Thoracic aorta (tissue), 2 donors: Measurements from ENCODE around the gene PARVA. TPM values are rescaled to one million over a fixed set of nuclear protein-coding genes. Genes with fewer than 3 reads are reported as not detected.

ENCODE experiments used
- ATAC-seq: fragments of 150-250 bp; one replicate; pipeline ENCODE4 v1.8.0; 2017; ENCODE audit warnings: low read depth; ENCODE audit not compliant: insufficient number of reproducible peaks, low FRiP score
- DNase-seq: peaks from one replicate; pipeline ENCODE4 v3.0.0-alpha.2; 2020; ENCODE audit warnings: low spot score
- H3K27ac ChIP-seq, 2 donors: fragments of 200-600 bp; sonication (generic); 1 replicate in 1 of 2; 2 replicates in 1 of 2; pipeline ENCODE4 v1.5.1; 2016; ENCODE audit warnings: mild to moderate bottlenecking in 2 of 2, moderate library complexity in 2 of 2
- H3K27me3 ChIP-seq: fragments of 200-600 bp; sonication (generic); replicated peaks from 2 replicates; pipeline ENCODE4 v1.6.0; 2016; ENCODE audit warnings: mild to moderate bottlenecking; ENCODE audit not compliant: insufficient read depth
- H3K36me3 ChIP-seq: fragments of 200-600 bp; sonication (generic); one replicate; pipeline ENCODE4 v1.5.1; 2016
- H3K4me1 ChIP-seq, 2 donors: fragments of 200-600 bp; sonication (generic); 1 replicate in 1 of 2; 2 replicates in 1 of 2; pipeline versions ENCODE4 v1.5.1 to v1.6.0; 2016; ENCODE audit warnings: low read depth in 2 of 2, mild to moderate bottlenecking in 1 of 2; ENCODE audit not compliant: control insufficient read depth in 1 of 2
- H3K4me3 ChIP-seq: fragments of 200-600 bp; sonication (generic); 2 replicates; pipeline ENCODE4 v1.5.1; 2016; ENCODE audit warnings: mild to moderate bottlenecking
- H3K9me3 ChIP-seq: fragments of 200-600 bp; sonication (generic); 2 replicates; pipeline ENCODE4 v1.5.1; 2016
- total RNA-seq, 2 donors: library from RNA; depleted of rRNA; stranded (reverse); fragments of >200 nt; gene quantifications; one replicate each; pipeline versions ENCODE4 v1.1.0 to v1.2.3, GENCODE V29; 2016
- TF ChIP-seq, protein P1 (sequence below): fragments of 200-600 bp; sonication (generic); IDR thresholded peaks from one replicate; pipeline ENCODE4 v1.5.1; 2019; ENCODE audit warnings: antibody characterized with exemption

PARVA gene
- total RNA-seq, 2 donors from 2014 or later: 96.7 to 99.7 TPM

DNA sequence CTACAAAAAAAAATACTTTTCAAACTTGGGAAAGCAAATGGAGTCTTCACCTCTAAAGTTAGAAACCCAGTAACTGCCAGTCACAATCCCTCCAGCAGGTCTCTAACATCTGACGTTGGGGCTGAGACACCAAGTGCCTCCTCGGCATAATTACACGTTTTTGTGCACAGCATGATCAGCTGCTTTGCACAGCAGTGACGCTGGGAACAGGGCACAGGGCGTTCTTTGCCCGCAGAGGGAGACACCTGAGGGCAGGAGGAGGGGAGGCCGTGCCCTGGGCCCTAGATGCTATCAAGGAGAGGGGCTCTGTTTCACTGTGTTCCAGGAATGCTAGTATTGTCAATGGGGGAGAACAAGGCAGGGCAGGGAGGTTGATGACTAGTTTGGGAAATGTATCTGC, 120.1 kb downstream of the PARVA start:
- TF ChIP-seq, protein P1, sequence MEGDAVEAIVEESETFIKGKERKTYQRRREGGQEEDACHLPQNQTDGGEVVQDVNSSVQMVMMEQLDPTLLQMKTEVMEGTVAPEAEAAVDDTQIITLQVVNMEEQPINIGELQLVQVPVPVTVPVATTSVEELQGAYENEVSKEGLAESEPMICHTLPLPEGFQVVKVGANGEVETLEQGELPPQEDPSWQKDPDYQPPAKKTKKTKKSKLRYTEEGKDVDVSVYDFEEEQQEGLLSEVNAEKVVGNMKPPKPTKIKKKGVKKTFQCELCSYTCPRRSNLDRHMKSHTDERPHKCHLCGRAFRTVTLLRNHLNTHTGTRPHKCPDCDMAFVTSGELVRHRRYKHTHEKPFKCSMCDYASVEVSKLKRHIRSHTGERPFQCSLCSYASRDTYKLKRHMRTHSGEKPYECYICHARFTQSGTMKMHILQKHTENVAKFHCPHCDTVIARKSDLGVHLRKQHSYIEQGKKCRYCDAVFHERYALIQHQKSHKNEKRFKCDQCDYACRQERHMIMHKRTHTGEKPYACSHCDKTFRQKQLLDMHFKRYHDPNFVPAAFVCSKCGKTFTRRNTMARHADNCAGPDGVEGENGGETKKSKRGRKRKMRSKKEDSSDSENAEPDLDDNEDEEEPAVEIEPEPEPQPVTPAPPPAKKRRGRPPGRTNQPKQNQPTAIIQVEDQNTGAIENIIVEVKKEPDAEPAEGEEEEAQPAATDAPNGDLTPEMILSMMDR: no peak
- DNase-seq (no peak), ATAC-seq (no peak)
- Histone ChIP-seq H3K36me3 (peaks cover 34% of the 10 kb centered on the region), H3K9me3 (no peaks in the 10 kb centered on the region), H3K27ac (no peak overlapping the region), H3K4me3 (no peak overlapping the region), H3K27me3 (no peaks in the 10 kb centered on the region), H3K4me1 (peaks cover 9 to 19% of the 10 kb centered on the region in 2 donors)

DNA sequence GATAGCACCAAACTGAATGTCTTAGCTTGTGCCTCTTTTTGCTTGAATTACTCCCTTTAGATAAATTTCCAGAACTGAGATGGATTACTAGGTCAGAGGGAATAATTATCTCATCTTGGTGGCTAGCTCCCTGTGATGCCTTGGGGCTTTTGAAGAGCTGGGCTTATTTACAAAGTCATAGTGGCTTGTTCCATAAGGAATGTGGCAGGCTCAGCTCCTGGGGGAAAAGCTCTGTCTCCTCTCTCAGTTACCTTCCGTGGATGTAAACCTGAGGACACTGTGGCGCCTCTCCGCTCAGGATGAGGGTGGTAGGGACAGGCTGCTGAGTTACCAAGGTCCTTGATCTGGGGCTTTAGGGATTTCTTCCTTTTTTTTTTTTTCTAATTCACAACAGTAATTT, 121.7 kb downstream of the PARVA start:
- H3K4me1 ChIP-seq: peaks cover 9 to 28% of the 10 kb centered on the region in 2 donors
- H3K36me3 ChIP-seq: peaks cover 34% of the 10 kb centered on the region
- no peaks in the 10 kb centered on the region for H3K9me3 ChIP-seq
- ATAC-seq (no peak), DNase-seq (no peak)
- no peaks in the 10 kb centered on the region for H3K27me3 ChIP-seq
- no peak overlapping the region for H3K4me3 ChIP-seq
- no peak overlapping the region for H3K27ac ChIP-seq
- TF ChIP-seq, protein P1: no peak

DNA sequence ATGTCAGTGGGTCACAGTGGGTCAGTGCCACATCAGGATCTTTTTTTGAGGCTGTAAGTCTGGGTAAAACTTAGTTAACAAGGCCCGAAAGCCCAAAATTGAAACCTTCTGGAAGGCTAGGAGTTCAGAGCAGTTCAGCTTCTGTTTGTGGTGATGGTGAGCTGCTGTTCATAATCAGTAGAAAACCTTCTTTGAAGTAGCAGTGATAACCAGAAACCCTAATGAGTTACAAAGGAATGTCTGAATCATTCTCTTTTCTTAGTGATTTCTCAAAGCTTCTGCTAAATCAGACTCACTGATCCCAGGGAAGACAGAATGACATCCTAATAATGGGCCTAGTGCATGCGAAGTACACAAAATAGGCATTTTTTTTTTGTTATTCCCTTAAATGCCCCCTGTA, 124.7 kb downstream of the PARVA start:
- ATAC-seq: no peak
- peaks cover 0 to 37% of the 10 kb centered on the region in 2 donors for H3K4me1 ChIP-seq
- H3K27ac ChIP-seq: no peak overlapping the region
- no peaks in the 10 kb centered on the region for H3K27me3 ChIP-seq
- no peaks in the 10 kb centered on the region for H3K9me3 ChIP-seq
- peaks cover 20% of the 10 kb centered on the region for H3K36me3 ChIP-seq
- TF ChIP-seq, protein P1: no peak
- H3K4me3 ChIP-seq: no peak overlapping the region
- DNase-seq: no peak

DNA sequence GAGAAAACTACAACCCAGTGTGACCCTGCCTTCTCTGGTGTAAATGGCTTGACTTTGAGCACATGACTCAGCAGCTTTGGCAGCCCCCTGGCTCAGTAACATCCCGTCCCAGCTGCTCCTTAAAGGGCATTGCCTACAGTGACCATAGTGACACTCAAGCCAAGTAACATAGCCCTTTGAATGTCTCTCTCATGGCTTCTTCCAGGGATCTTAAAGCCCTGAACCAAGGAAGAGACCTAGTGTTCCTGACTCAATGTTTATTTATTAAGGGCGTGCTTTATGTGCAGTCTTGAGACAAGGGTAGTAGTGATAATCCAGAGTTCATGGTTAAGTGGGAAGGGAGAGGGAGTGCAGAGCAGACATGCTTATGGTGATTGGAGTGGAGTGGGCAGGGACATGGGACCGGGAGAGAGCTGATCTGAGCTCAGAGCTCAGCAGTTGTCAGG, 125.7 kb downstream of the PARVA start:
- no peak for DNase-seq
- Histone ChIP-seq H3K27me3 (no peaks in the 10 kb centered on the region), H3K36me3 (peaks cover 12% of the 10 kb centered on the region), H3K4me3 (no peak overlapping the region), H3K9me3 (no peaks in the 10 kb centered on the region), H3K4me1 (peaks cover 0 to 47% of the 10 kb centered on the region in 2 donors), H3K27ac (peak overlapping the region in 1 of 2 donors; percentile 4)
- no peak for ATAC-seq
- TF ChIP-seq, protein P1: no peak

DNA sequence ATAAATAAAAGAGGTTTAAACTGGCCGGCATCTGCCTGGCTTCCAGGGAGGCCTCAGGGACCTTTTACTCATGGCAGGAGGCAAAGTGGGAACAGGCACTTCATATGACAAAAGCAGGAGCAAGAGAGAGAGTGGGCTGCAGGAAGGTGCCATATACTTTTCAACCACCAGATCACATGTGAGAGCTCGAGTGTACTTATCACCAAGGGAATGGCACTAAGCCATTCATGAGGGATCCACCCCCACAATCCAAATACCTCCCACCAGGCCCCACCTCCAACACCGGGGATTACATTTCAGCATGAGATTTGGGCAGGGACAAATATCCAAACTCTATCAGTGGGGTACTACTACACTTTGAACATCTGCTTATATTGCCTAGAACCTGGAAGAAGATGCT, 126.5 kb downstream of the PARVA start:
- peaks cover 12% of the 10 kb centered on the region for H3K36me3 ChIP-seq
- H3K27ac ChIP-seq: no peak overlapping the region
- TF ChIP-seq, protein P1: peak; percentile 14
- H3K4me1 ChIP-seq: peaks cover 0 to 55% of the 10 kb centered on the region in 2 donors
- DNase-seq: no peak
- H3K27me3 ChIP-seq: no peaks in the 10 kb centered on the region
- H3K4me3 ChIP-seq: no peak overlapping the region
- H3K9me3 ChIP-seq: no peaks in the 10 kb centered on the region
- no peak for ATAC-seq
